Urothelium cell line (cell line): ENCODE data around the gene IFFO2.

Experiments
- DNase-seq: peaks from one replicate; pipeline ENCODE4 v3.0.0; 2011; ENCODE audit warnings: low spot score, mixed read lengths
- FAIRE-seq: peaks from 2 replicates; lab custom pipeline; 2011; peaks lifted over from hg19 to GRCh38; lab: Jason Lieb, UNC

IFFO2 gene

DNA sequence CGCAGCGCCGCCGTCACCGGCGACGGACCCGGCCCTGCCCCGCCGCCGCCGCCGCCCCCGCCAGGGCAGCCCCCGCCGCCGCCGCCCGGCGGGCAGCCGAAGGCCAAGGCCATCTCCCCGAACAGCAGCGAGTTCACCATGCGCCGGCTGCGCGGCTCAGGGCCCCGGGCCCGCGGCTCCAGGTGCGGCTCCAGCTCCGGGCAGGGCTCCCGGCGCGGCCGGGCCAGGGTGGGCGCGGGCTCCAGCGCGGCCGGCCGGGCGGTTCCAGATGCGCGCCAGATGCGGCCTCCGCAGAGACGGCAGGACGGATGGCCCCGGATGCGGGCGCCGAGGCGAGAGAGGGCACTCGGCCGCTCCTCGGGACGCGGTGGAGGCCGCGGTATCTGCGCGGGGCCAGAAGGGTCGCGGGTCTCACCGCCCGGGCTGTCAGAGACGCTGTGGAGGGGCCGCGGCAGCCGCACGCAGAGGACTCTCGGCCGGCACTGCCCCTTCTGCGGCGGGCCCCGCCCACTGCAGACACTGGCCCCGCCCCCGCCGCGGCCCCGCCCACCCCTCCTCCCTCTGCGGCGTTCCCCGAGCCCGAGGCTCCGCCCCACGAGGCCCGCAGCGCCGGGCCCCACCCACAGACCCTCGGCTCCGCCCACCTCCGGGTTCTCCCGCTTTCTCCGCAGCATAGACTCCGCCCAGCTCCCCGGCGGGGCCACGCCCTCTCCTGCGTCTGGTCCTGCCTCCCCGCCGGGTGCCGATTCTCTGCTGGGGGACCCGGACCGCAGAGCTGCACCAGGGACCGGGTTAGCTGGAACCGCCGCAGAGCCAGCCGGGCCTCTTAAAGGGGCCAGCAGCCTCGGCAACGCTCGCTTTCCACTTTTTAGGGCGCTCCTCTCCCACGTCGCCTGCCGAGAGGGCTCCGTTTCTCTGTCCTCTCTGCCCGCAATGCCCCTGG lies at the start of gene IFFO2:
IFFO2 (minus strand) TSS at position 484 of the 943 bp plus-strand sequence; CDS start at position 140, 344 bp downstream.
- FAIRE-seq (no peak), DNase-seq (peak; percentile 100)

- no peak for DNase-seq
- no peak for FAIRE-seq
Observed at GRCh38 chr1:19006000-19006399, 49.5 kb upstream of the IFFO2 start.

GRCh38 chr1:19003371-19004290 lies 47.2 kb upstream of the IFFO2 start:
- DNase-seq (no peak), FAIRE-seq (no peak)

- no peak for DNase-seq
- FAIRE-seq: no peak
Observed at GRCh38 chr1:19000065-19000464, 43.6 kb upstream of the IFFO2 start.

DNA sequence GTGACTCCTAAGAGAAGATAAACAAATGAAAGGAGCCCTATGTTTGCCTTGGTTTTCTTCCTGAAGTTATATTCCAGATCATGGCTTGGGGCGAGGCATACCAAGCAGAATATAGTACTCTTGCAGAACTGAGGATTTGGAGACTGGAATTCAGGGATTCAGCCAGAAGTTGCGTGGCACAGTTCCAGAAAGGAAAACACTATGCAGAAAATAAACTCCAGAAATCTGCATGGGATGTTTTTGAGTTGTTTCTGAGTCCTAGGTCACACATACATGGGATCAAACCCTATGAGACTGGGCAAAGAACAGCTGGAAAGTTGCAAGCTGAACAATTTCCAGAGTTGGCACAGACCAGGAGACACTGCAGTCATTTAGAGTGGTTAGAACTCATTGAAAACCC lies 42.9 kb upstream of the IFFO2 start:
- DNase-seq: no peak
- no peak for FAIRE-seq

DNA sequence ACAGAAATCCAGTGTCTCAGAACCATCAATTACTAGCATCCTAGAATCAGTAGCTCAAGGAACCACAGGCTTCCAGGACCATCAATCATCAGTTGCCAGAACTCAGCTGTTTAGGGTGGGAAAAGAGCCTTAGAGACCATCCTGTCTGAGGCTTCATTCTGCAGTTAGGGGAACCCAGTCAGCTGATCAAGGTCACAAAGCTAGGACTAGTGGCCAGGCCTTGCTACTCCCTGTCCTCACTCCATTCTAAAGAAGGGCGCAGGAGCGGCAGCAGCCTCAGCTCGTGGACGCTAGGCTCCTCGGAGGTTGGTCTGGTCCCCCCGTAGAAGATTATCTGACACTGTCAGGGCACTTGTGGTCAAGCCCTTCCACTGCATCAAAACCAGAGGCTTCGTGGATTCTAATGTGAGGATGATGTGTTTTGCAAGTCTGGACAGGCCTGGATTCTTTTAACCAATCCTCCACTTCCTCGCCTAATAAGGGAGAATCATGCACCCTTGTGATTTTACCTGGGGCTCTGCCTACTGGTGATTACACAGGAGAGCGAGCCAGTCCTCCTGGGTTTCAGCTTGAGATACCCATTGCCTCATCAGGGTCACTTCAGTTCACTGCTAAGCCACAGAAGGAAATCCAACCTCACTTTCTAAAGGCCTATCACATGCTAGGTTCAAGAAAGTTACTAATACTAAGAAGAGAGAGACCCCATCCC lies 41.7 kb upstream of the IFFO2 start:
- FAIRE-seq (no peak), DNase-seq (no peak)

- DNase-seq: no peak
- FAIRE-seq: no peak
Observed at GRCh38 chr1:18997508-18997907, 41.0 kb upstream of the IFFO2 start.

DNA sequence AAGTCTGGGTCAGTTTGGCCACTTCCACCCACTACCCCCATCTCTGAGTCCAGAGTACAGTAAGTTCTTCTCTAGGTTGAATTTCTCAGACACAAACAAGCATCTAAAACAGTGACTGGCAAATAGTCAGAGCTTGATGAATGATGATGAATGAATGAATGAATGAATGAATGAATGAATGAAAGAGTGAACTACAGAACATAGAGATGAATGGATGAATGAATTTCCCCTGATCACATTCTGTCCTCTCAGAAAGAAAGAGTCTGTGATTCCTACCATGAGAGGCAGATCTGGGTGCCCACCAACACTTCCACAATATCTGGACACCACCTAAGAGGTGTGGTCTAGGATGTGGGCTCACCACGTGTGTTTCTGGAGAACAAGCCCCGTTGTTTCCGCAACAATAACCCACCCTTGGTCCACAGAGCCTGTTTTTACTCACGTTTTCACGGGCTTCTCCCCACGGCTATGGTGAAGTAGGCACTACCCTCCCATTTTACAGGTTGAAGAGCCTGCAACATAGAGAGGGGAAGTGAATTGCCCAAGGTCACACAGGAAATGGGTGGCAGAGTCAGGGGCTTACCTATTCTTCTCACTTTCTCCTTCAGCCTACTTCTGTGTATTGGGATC lies 40.2 kb upstream of the IFFO2 start:
- DNase-seq: no peak

GRCh38 chr1:18994381-18994780 lies 37.9 kb upstream of the IFFO2 start:
- no peak for FAIRE-seq
- no peak for DNase-seq

More for the DNA sequence above, 40.2 kb upstream of the IFFO2 start:
- FAIRE-seq: no peak

DNA sequence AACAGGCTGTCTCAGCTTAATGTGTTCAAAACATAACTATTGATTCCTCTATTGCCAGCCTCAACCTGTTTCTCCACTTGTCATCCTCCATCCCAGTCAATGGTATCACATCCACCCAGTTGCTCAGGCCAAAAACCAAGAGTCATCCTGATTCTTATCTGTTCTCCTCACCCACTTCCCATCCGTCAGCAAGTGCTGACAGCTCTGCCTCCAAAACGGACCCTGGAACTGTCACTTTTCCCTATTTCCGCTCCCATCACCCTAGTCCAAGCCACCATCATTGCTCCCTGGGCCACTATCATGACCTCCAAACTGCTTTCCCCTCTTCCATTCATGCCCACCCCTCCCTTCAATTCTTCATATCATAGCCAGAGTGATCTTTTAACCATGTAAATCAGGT lies 36.2 kb upstream of the IFFO2 start:
- FAIRE-seq: no peak

GRCh38 chr1:18991585-18991984 lies 35.1 kb upstream of the IFFO2 start:
- FAIRE-seq (no peak), DNase-seq (no peak)

More for the DNA sequence above, 36.2 kb upstream of the IFFO2 start:
- DNase-seq: no peak

GRCh38 chr1:18989896-18990295 lies 33.4 kb upstream of the IFFO2 start:
- FAIRE-seq: no peak

GRCh38 chr1:18989176-18989799 lies 32.8 kb upstream of the IFFO2 start:
- FAIRE-seq (no peak), DNase-seq (no peak)

More at GRCh38 chr1:18989896-18990295, 33.4 kb upstream of the IFFO2 start:
- no peak for DNase-seq

DNA sequence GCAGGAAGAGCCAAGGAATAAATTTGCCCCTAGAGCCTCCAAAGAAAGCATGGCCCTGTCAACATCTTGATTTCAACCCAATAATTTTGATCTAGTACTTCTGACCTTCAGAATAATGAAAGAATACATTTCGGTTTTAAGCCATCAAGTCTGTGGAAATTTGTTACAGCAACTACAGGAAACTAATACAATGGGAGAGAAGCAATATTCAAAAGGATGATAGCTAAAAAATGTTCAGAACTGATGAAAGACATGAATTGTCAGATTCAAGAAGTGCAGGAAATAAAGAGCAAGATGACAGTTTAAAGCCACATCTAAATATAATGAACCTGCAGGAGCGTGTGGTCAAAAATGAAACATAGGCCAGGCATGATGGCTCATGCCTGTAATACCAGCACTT lies 24.8 kb upstream of the IFFO2 start:
- FAIRE-seq (no peak), DNase-seq (no peak)

DNA sequence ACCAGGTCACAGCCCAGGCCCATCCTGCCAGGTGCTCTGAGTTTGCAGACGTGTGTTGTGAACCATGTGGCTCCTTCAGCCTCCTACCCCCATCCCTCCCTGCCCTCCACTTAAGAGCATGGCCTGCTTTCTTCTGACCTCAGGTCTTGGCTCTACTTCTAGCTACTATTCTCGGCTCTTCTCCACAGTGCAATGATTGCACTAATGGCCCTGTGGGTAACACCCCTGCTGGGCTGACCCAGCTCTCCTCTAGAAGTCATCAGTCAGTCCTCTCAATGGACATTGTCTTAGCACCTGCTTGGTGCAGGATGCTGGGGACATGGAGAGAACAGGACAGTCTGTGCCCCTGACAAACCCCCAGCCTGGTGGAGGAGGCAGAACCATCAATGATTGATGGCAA lies 22.2 kb upstream of the IFFO2 start:
- FAIRE-seq: no peak
- DNase-seq: no peak

DNA sequence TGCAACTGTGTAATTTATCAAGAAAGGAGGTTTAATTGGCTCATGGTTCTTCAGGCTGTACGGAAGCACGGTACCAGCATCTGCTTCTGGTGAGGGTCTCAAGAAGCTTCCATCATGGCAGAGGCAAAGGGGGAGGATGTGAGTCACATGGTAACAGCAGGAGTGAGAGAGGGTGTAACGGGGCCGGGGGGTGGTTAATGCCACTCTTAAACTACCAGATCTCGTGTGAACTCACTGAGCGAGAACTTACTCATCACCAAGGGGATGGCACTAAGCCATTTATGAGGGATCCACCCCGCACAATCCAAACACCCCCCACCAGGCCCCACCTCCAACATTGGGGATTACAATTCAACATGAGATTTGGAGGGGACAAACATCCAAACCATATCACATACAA lies 21.0 kb upstream of the IFFO2 start:
- DNase-seq (no peak), FAIRE-seq (no peak)

DNA sequence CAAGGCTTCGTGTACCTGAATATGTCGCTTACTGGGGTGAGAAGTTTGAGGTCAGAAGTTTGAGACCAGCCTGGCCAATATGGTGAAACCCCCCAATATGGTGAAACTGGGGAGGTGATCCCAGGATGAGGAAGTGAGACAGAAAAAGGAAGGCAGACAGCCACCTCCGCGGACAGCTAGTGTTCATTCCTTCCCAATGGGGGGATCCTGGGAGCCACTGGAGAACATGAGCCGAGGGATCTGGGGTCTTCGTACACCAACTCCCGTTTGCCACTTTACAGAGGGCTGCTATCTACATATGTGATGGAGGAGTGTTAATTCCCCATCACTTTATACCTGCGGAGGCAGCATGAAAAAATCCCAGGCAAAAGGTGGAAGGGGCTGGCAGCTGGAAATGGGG lies 19.6 kb upstream of the IFFO2 start:
- FAIRE-seq: no peak
- no peak for DNase-seq

GRCh38 chr1:18974606-18975005 lies 18.1 kb upstream of the IFFO2 start:
- DNase-seq: no peak

GRCh38 chr1:18974005-18974404 lies 17.5 kb upstream of the IFFO2 start:
- DNase-seq (no peak), FAIRE-seq (no peak)

More at GRCh38 chr1:18974606-18975005, 18.1 kb upstream of the IFFO2 start:
- FAIRE-seq: no peak

DNA sequence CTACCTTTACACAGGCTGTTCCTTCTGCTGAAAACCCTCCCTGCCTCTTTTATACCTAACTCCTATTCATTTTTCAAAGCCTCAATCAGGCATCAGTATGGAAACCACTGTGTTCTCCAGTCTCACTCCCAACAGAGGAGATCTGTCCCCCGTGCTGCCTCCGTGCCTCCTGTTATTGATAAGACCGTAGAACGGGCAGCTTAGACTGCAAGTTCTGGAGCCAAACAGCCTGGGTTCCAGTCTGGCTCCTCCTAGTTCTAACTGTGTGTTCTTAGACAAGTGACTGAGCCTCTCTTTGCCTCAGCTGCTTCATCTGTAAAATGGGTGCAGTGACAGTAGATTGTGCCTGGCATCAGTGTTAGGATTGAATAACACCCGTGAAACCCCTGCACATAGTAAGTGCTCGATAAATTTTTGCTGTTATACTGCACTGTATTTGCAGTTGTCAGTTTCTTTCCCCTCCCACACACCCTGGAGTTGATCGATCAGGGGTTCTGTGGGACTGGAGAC lies 17.0 kb upstream of the IFFO2 start:
- FAIRE-seq (no peak), DNase-seq (no peak)
